ENCODE measurements around the gene FAM171A2. TPM values are rescaled to one million over a fixed set of nuclear protein-coding genes. Genes with fewer than 3 reads are reported as not detected.

FAM171A2 gene
- total RNA-seq, 1 experiment from 2014 or later: 29.9 TPM

GRCh38 chr17:44361292-44362260 lies 2.1 kb downstream of the FAM171A2 start:
- ChIA-PET POLR2A (interaction anchor here (1.9 kb wide), 1 partner anchor 7 kb away, joined by 6 read pairs; no protein-coding TSS in a partner anchor), CTCF (interaction anchor here (0.6 to 9.4 kb wide), 13 partner anchors 9 to 161 kb away, joined by 3 to 128 read pairs (median 12); partner anchors contain the start of gene GRN)
- ATAC-seq: no peak

DNA sequence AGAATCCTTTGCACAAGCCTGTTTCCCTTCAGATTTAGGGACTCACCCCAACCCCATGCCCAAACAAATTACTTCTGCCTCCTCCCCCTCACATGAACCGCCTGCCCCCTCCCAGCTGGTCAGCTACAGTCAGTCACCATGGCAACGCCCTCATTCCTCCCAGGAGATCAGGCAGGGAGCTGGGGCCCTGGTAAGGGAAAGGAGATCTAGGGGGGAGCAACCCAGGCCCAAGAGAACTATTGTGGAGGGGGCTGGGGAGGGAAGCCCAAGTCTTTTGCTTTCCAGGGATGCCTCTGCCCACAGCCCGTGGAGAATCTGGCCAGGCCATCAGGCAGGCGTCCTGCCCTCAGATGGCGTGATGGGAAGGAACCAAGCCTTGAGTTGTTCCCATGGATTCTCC lies 2.8 kb downstream of the FAM171A2 start:
- no peaks in the 10 kb centered on the region for H3K36me3 Mint-ChIP-seq
- ATAC-seq: no peak
- peak; percentile 54 for DNase-seq (ENCODE audit: low spot score)
- ChIA-PET POLR2A (no interaction called here), CTCF (interaction anchor here (0.6 to 9.4 kb wide), 15 partner anchors 9 to 162 kb away, joined by 3 to 128 read pairs (median 5); partner anchors contain the start of gene GRN)
- no peak overlapping the region for H3K27ac Mint-ChIP-seq
- H3K9me3 Mint-ChIP-seq: no peaks in the 10 kb centered on the region
- TF ChIP-seq MLX (CRISPR knock-in tag; IDR thresholded peaks at IDR 0.05) (no peak), ZNF317 (CRISPR knock-in tag; IDR thresholded peaks at IDR 0.05; ENCODE audit: borderline replicate concordance, low read depth) (no peak), NR1H2 (CRISPR knock-in tag; IDR thresholded peaks at IDR 0.05) (no peak), NFYB (CRISPR knock-in tag; conservative IDR thresholded peaks at IDR 0.05; ENCODE audit: low read depth) (no peak), NFATC4 (CRISPR knock-in tag; IDR thresholded peaks at IDR 0.05) (no peak), NFE2L1 (CRISPR knock-in tag; IDR thresholded peaks at IDR 0.05) (no peak), TEAD1 (CRISPR knock-in tag; IDR thresholded peaks at IDR 0.05) (no peak), IRF2 (CRISPR knock-in tag; IDR thresholded peaks at IDR 0.05; ENCODE audit: borderline replicate concordance, low read depth) (no peak), ZNF416 (CRISPR knock-in tag; IDR thresholded peaks at IDR 0.05) (no peak), ELF4 (CRISPR knock-in tag; IDR thresholded peaks at IDR 0.05; ENCODE audit: low read depth) (no peak), TCF7 (CRISPR knock-in tag; IDR thresholded peaks at IDR 0.05; ENCODE audit: low read depth) (no peak), ATF1 (CRISPR knock-in tag; IDR thresholded peaks at IDR 0.05) (no peak)
- TF ChIP-seq, protein P1, sequence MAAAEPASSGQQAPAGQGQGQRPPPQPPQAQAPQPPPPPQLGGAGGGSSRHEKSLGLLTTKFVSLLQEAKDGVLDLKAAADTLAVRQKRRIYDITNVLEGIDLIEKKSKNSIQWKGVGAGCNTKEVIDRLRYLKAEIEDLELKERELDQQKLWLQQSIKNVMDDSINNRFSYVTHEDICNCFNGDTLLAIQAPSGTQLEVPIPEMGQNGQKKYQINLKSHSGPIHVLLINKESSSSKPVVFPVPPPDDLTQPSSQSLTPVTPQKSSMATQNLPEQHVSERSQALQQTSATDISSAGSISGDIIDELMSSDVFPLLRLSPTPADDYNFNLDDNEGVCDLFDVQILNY (CRISPR knock-in tag; IDR thresholded peaks at IDR 0.05): no peak
- peak overlapping the region; percentile 41 for H3K4me3 Mint-ChIP-seq
- H3K27me3 Mint-ChIP-seq (ENCODE audit: low read depth): peaks cover 20% of the 10 kb centered on the region
- peaks cover 22% of the 10 kb centered on the region for H3K4me1 Mint-ChIP-seq

More at GRCh38 chr17:44361292-44362260, 2.1 kb downstream of the FAM171A2 start:
- no peaks in the 10 kb centered on the region for H3K36me3 Mint-ChIP-seq
- no peaks in the 10 kb centered on the region for H3K9me3 Mint-ChIP-seq
- TF ChIP-seq, protein P2, sequence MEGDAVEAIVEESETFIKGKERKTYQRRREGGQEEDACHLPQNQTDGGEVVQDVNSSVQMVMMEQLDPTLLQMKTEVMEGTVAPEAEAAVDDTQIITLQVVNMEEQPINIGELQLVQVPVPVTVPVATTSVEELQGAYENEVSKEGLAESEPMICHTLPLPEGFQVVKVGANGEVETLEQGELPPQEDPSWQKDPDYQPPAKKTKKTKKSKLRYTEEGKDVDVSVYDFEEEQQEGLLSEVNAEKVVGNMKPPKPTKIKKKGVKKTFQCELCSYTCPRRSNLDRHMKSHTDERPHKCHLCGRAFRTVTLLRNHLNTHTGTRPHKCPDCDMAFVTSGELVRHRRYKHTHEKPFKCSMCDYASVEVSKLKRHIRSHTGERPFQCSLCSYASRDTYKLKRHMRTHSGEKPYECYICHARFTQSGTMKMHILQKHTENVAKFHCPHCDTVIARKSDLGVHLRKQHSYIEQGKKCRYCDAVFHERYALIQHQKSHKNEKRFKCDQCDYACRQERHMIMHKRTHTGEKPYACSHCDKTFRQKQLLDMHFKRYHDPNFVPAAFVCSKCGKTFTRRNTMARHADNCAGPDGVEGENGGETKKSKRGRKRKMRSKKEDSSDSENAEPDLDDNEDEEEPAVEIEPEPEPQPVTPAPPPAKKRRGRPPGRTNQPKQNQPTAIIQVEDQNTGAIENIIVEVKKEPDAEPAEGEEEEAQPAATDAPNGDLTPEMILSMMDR (IDR thresholded peaks at IDR 0.05): no peak
- TF ChIP-seq PRDM15 (CRISPR knock-in tag; IDR thresholded peaks at IDR 0.05): peak; percentile 49; the same call in 1 of the 2 replicates
- H3K4me3 Mint-ChIP-seq: peak overlapping the region; percentile 71
- H3K27me3 Mint-ChIP-seq (ENCODE audit: low read depth): peaks cover 27% of the 10 kb centered on the region
- no peak overlapping the region for H3K27ac Mint-ChIP-seq
- H3K4me1 Mint-ChIP-seq: peaks cover 22% of the 10 kb centered on the region
- no peak for DNase-seq (ENCODE audit: low spot score)

All from WTC11 (cell line).